ENCODE measurements around the gene PRM3. TPM values are rescaled to one million over a fixed set of nuclear protein-coding genes. Genes with fewer than 3 reads are reported as not detected.

Gene PRM3
- total RNA-seq, 1 experiment from 2014 or later: not detected

- DNase-seq (ENCODE audit: extremely low read depth, low read depth): no peak
These were observed 12.8 kb downstream of the PRM3 start for GRCh38 chr16:11260596-11260966.

GRCh38 chr16:11259655-11260595, 13.5 kb downstream of the PRM3 start:
- no peak for DNase-seq (ENCODE audit: extremely low read depth, low read depth)

- DNase-seq (ENCODE audit: extremely low read depth, low read depth): no peak
These were observed 14.6 kb downstream of the PRM3 start for GRCh38 chr16:11258553-11259492.

- peak; percentile 81 for DNase-seq (ENCODE audit: extremely low read depth, low read depth)
These were observed 16.1 kb downstream of the PRM3 start for GRCh38 chr16:11257131-11257938.

- peak; percentile 11 for DNase-seq (ENCODE audit: extremely low read depth, low read depth)
These were observed 16.7 kb downstream of the PRM3 start for GRCh38 chr16:11256661-11257130.

GRCh38 chr16:11255737-11256660, 17.4 kb downstream of the PRM3 start, which contains the start of gene SOCS1:
Gene SOCS1, minus strand, starts transcription at chr16:11256204. Its CDS starts 726 bp downstream, at chr16:11255478.
- DNase-seq (ENCODE audit: extremely low read depth, low read depth): peak; percentile 75

GRCh38 chr16:11254913-11255736, 18.3 kb downstream of the PRM3 start:
- DNase-seq (ENCODE audit: extremely low read depth, low read depth): no peak

- no peak for DNase-seq (ENCODE audit: extremely low read depth, low read depth)
These were observed 19.2 kb downstream of the PRM3 start for GRCh38 chr16:11253995-11254912.

GRCh38 chr16:11253009-11253994, 20.1 kb downstream of the PRM3 start:
- DNase-seq (ENCODE audit: extremely low read depth, low read depth): no peak

GRCh38 chr16:11252482-11252931, 20.9 kb downstream of the PRM3 start:
- no peak for DNase-seq (ENCODE audit: extremely low read depth, low read depth)

- DNase-seq (ENCODE audit: extremely low read depth, low read depth): no peak
These were observed 21.6 kb downstream of the PRM3 start for GRCh38 chr16:11251525-11252481.

GRCh38 chr16:11250786-11251524, 22.5 kb downstream of the PRM3 start:
- no peak for DNase-seq (ENCODE audit: extremely low read depth, low read depth)

- DNase-seq (ENCODE audit: extremely low read depth, low read depth): no peak
These were observed 23.2 kb downstream of the PRM3 start for GRCh38 chr16:11250091-11250785.
